HepG2 (cell line): ENCODE results near the gene TPRN. TPM values are rescaled to one million over a fixed set of nuclear protein-coding genes. Genes with fewer than 3 reads are reported as not detected.

Experiments used
- ATAC-seq: fragments of 200-7000 bp; cut with Tn5 transposase; 3 replicates; pipeline ENCODE4 v1.9.1; 2020; ENCODE audit warnings: mild to moderate bottlenecking, moderate library complexity
- BruUV-seq: library from RNA; stranded (reverse); fragments of 400-500 nt; replicated peaks from 2 replicates; lab custom pipeline; 2021; lab: Mats Ljungman, UMichigan
- CTCF ChIA-PET: fragments of 300-600 bp; formaldehyde crosslinking; extraction: SDS; loops from one replicate; lab custom pipeline; 2021; ENCODE audit warnings: low total read pairs, inconsistent platforms, low intra/inter-chr PET ratio; lab: Yijun Ruan, JAX
- POLR2A ChIA-PET: fragments of 350-600 bp; sonication (Branson Sonifier 250); formaldehyde crosslinking; loops from one replicate; lab custom pipeline; 2020; ENCODE audit warnings: antibody characterized with exemption, inconsistent platforms; lab: Yijun Ruan, JAX
- DNase-seq: peaks from one replicate; pipeline ENCODE4 v3.0.0-alpha.2; 2015; ENCODE audit warnings: low spot score
- FAIRE-seq: peaks from 3 replicates; lab custom pipeline; 2011; peaks lifted over from hg19 to GRCh38; lab: Jason Lieb, UNC
- H2AFZ ChIP-seq: one replicate; pipeline ENCODE4 v1.6.1; 2011; ENCODE audit warnings: low read length, inconsistent platforms
- H3K27ac ChIP-seq: fragments of 300-600 bp; 3 replicates; pipeline ENCODE4 v1.8.0; 2011; ENCODE audit warnings: mixed run types, mild to moderate bottlenecking, mixed read lengths, low read length, inconsistent platforms; ENCODE audit not compliant: insufficient read depth; ENCODE audit errors: extremely low read length
- H3K27me3 ChIP-seq, 2 experiments: fragments of 200-600 bp in 1 of 2; 2 replicates in 1 of 2; 3 replicates in 1 of 2; pipeline versions ENCODE4 v1.6.0 to v1.8.0; 2011; ENCODE audit warnings: low read length in 2 of 2, mild to moderate bottlenecking in 2 of 2, moderate library complexity in 2 of 2, inconsistent platforms in 1 of 2; ENCODE audit not compliant: insufficient read depth in 2 of 2, control insufficient read depth in 1 of 2
- H3K36me3 ChIP-seq, 2 experiments: fragments of 200-600 bp in 1 of 2; replicated peaks in 1 of 2; 2 replicates in 1 of 2; 3 replicates in 1 of 2; pipeline versions ENCODE4 v1.5.1 to v1.8.0; 2011; ENCODE audit warnings: low read length in 2 of 2, inconsistent platforms in 1 of 2; ENCODE audit not compliant: insufficient read depth in 2 of 2, control insufficient read depth in 1 of 2
- H3K4me1 ChIP-seq: 2 replicates; pipeline ENCODE4 v1.5.1; 2012; ENCODE audit warnings: low read length, inconsistent platforms; ENCODE audit not compliant: insufficient read depth
- H3K4me2 ChIP-seq: 2 replicates; pipeline ENCODE4 v1.6.0; 2011; ENCODE audit warnings: low read depth, low read length, inconsistent platforms
- H3K4me3 ChIP-seq, 3 experiments: fragments of 200-600 bp in 1 of 3; sonication (generic), shearing (Covaris generic) in 1 of 3; replicated peaks in 1 of 3; 2 replicates each; pipeline ENCODE4 v1.5.1; 2011 to 2016; ENCODE audit warnings: low read length in 3 of 3, inconsistent platforms in 2 of 3, low read depth in 2 of 3, mild to moderate bottlenecking in 2 of 3, control low read depth in 1 of 3, mixed read lengths in 1 of 3; ENCODE audit not compliant: insufficient read depth in 1 of 3
- H3K79me2 ChIP-seq: one replicate; pipeline ENCODE4 v1.6.1; 2011; ENCODE audit warnings: low read length, inconsistent platforms; ENCODE audit not compliant: insufficient read depth
- H3K9ac ChIP-seq: 2 replicates; pipeline ENCODE4 v1.6.0; 2011; ENCODE audit warnings: mild to moderate bottlenecking, low read depth, low read length, inconsistent platforms; ENCODE audit not compliant: insufficient read depth
- H3K9me3 ChIP-seq: 2 replicates; pipeline ENCODE4 v1.5.1; 2012; ENCODE audit warnings: mild to moderate bottlenecking, low read length
- H4K20me1 ChIP-seq: 2 replicates; pipeline ENCODE4 v1.6.0; 2011; ENCODE audit warnings: inconsistent platforms, mild to moderate bottlenecking, low read length, moderate library complexity; ENCODE audit not compliant: insufficient read depth
- MEIS2 ChIP-seq: sonication (generic); formaldehyde crosslinking; IDR thresholded peaks from 2 replicates; pipeline ENCODE4 v1.9.0; 2021; ENCODE audit warnings: mild to moderate bottlenecking, missing genetic modification reagents
- NCOA1 ChIP-seq: sonication (generic); formaldehyde crosslinking; IDR thresholded peaks from 2 replicates; pipeline ENCODE4 v1.9.0; 2021; ENCODE audit warnings: missing genetic modification reagents
- PAX8 ChIP-seq: sonication (generic); formaldehyde crosslinking; IDR thresholded peaks from 2 replicates; pipeline ENCODE4 v1.8.0; 2022; ENCODE audit warnings: mild to moderate bottlenecking, missing genetic modification reagents, borderline replicate concordance
- RBFOX2 ChIP-seq: fragments of 200-400 bp; formaldehyde crosslinking; IDR thresholded peaks from 2 replicates; pipeline ENCODE4 v1.6.1; 2017; ENCODE audit warnings: low read depth, mild to moderate bottlenecking, low read length
- ZNF10 ChIP-seq: sonication (generic); formaldehyde crosslinking; IDR thresholded peaks from 2 replicates; pipeline ENCODE4 v1.4.0; 2020; ENCODE audit warnings: mild to moderate bottlenecking, low read depth, missing genetic modification reagents, borderline replicate concordance
- ZNF282 ChIP-seq: fragments of 450-650 bp; IDR thresholded peaks from 2 replicates; pipeline ENCODE4 v1.6.1; 2018; ENCODE audit not compliant: partially characterized antibody
- ZNF33A ChIP-seq: sonication (generic); formaldehyde crosslinking; IDR thresholded peaks from 2 replicates; pipeline ENCODE4 v1.5.1; 2020; ENCODE audit warnings: missing genetic modification reagents, mild to moderate bottlenecking, moderate library complexity, borderline replicate concordance
- ZNF841 ChIP-seq: sonication (generic); formaldehyde crosslinking; IDR thresholded peaks from 2 replicates; pipeline ENCODE4 v1.8.1; 2023; ENCODE audit warnings: missing genetic modification reagents, borderline replicate concordance
- WGBS: methylation state at CpG from one replicate; pipeline ENCODE4 v1.1.6; 2017; ENCODE audit warnings: low lambda C conversion rate; 5-methylcytosine and 5-hydroxymethylcytosine counted together
- in situ Hi-C: cut with HindIII; loops from 2 replicates; pipeline ENCODE4 v1.10.0; 2017; ENCODE audit warnings: low pct_unique_long_range_greater_than_20kb; ENCODE audit not compliant: extremely low pct_ligation_motif_present
- intact Hi-C: fragments of 100-400 bp; cut with micrococcal nuclease; formaldehyde crosslinking; loops from one replicate; pipeline ENCODE4 v1.10.0; 2022; ENCODE audit not compliant: unreplicated experiment
- polyA plus RNA-seq, 8 experiments: library from polyadenylated mRNA; depleted of rRNA in 3 of 8; stranded (reverse) in 7 of 8; unstranded in 1 of 8; fragments of >200 nt; fragmentation: Illumina TruSeq in 4 of 8; extraction: Trizol in 4 of 8; gene quantifications; 2 replicates each; pipeline versions ENCODE4 v1.2.1 to v1.2.3, GENCODE V29; 2011 to 2016; ENCODE audit warnings: low read depth in 4 of 8, missing spikeins in 1 of 8, mixed read lengths in 1 of 8; ENCODE audit not compliant: insufficient read depth in 1 of 8
- total RNA-seq, 5 experiments: library from RNA; depleted of rRNA; stranded (reverse); fragments of >200 nt; fragmentation: Illumina TruSeq; extraction: Trizol; gene quantifications; 2 replicates each; pipeline ENCODE4 v1.2.3, GENCODE V29; 2016; ENCODE audit warnings: low read depth in 1 of 5
- TF ChIP-seq, protein P1 (sequence below): sonication (generic); formaldehyde crosslinking; IDR thresholded peaks from 2 replicates; pipeline ENCODE4 v1.4.0; 2020; ENCODE audit warnings: missing genetic modification reagents, borderline replicate concordance
- TF ChIP-seq, protein P2 (sequence below): sonication (generic); formaldehyde crosslinking; IDR thresholded peaks from 2 replicates; pipeline ENCODE4 v1.5.0; 2020; ENCODE audit warnings: missing genetic modification reagents, mild to moderate bottlenecking, borderline replicate concordance

Gene TPRN
- total and polyA plus RNA-seq, 2 of the 13 experiments (the other 11 are each of a cell fraction or from before 2014, with no cell fraction given): 10.1 to 19.2 TPM

DNA sequence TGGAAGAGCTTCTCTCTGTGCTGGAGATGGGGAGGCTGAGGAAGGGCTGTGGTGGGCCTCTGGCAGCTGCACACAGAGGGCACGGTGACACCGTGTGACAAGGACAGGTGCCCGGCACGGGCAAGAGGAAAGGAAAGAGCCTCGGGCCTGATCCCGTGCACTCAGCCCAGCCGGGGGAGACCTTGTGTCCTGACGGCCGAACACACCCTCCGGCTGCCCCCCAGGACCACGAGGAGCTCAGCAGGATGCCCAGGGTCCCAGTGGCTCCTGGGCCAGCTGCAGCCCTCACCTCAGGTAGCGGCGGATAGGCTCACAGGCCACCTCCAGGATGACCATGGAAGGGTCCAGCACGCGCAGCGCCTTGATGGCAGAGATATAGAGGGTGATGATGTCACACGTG is 17.7 kb downstream of the TPRN start:
- Histone ChIP-seq H2AFZ (no peak overlapping the region), H4K20me1 (no peaks in the 10 kb centered on the region), H3K36me3 (peaks cover 25 to 35% of the 10 kb centered on the region in 2 experiments; a peak in 4 of 5 replicates), H3K79me2 (peaks cover 16% of the 10 kb centered on the region), H3K4me1 (peaks cover 15% of the 10 kb centered on the region), H3K9ac (no peak overlapping the region), H3K4me3 (no peak overlapping the region), H3K9me3 (no peaks in the 10 kb centered on the region), H3K4me2 (no peak overlapping the region), H3K27ac (no peak overlapping the region), H3K27me3 (no peaks in the 10 kb centered on the region)
- POLR2A ChIA-PET: no interaction called here
- no peak for FAIRE-seq
- intact Hi-C loops (no loop called here), in situ Hi-C loops (no loop called here)
- no peak for ATAC-seq
- CTCF ChIA-PET: no interaction called here
- no TSS peak for BruUV-seq
- 84% methylated on average over 8 of the region's 17 CpGs for WGBS
- DNase-seq: no peak
- TF ChIP-seq RBFOX2 (0 out of 2 replicates have a peak, but pooled peaks have one; percentile 26), ZNF841 (CRISPR knock-in tag) (no peak), PAX8 (CRISPR knock-in tag) (no peak), NCOA1 (CRISPR knock-in tag) (no peak), ZNF33A (CRISPR knock-in tag) (no peak), ZNF282 (no peak), ZNF10 (CRISPR knock-in tag) (no peak)
- TF ChIP-seq, protein P1, sequence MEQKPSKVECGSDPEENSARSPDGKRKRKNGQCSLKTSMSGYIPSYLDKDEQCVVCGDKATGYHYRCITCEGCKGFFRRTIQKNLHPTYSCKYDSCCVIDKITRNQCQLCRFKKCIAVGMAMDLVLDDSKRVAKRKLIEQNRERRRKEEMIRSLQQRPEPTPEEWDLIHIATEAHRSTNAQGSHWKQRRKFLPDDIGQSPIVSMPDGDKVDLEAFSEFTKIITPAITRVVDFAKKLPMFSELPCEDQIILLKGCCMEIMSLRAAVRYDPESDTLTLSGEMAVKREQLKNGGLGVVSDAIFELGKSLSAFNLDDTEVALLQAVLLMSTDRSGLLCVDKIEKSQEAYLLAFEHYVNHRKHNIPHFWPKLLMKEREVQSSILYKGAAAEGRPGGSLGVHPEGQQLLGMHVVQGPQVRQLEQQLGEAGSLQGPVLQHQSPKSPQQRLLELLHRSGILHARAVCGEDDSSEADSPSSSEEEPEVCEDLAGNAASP: no peak

DNA sequence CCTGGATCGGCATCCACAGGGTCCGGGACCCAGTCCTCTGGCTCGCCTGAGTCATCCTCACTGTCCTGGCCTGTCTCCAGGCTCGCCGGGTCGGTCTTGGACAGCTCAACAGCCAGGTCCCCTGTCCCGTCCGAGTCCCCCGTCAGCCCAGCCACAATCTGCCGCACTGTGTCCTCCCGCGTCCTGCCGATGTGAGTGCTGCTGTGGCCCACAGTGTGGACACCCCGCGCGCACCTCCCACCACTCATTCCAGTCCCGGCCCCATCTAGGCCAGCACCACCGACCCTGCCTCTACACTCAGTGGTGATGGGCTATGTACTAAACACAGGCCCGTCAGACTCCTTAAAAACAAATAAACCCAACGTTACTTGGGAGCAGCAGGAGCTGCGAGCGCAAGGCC is 18.9 kb downstream of the TPRN start:
- no TSS peak for BruUV-seq
- intact Hi-C loops (no loop called here), in situ Hi-C loops (no loop called here)
- Histone ChIP-seq H3K27ac (no peak overlapping the region), H3K27me3 (no peaks in the 10 kb centered on the region), H3K4me2 (no peak overlapping the region), H3K9ac (no peak overlapping the region), H3K36me3 (peaks cover 27 to 35% of the 10 kb centered on the region in 2 experiments; a peak in 4 of 5 replicates), H3K79me2 (peaks cover 4% of the 10 kb centered on the region), H3K4me3 (no peak overlapping the region), H4K20me1 (no peaks in the 10 kb centered on the region), H3K9me3 (no peaks in the 10 kb centered on the region), H2AFZ (no peak overlapping the region), H3K4me1 (peaks cover 4% of the 10 kb centered on the region)
- WGBS: 96% methylated on average over 20 of the region's 22 CpGs
- FAIRE-seq (no peak), ATAC-seq (no peak), DNase-seq (no peak)
- TF ChIP-seq, protein P2, sequence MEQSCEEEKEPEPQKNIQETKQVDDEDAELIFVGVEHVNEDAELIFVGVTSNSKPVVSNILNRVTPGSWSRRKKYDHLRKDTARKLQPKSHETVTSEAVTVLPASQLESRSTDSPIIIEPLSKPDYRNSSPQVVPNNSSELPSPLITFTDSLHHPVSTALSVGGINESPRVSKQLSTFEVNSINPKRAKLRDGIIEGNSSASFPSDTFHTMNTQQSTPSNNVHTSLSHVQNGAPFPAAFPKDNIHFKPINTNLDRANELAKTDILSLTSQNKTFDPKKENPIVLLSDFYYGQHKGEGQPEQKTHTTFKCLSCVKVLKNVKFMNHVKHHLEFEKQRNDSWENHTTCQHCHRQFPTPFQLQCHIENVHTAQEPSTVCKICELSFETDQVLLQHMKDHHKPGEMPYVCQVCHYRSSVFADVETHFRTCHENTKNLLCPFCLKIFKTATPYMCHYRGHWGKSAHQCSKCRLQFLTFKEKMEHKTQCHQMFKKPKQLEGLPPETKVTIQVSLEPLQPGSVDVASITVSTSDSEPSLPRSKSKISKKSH (CRISPR knock-in tag): no peak
- TF ChIP-seq MEIS2: no peak
- ChIA-PET CTCF (no interaction called here), POLR2A (no interaction called here)
